Measurements from ENCODE around the gene ELOVL2. TPM values are rescaled to one million over a fixed set of nuclear protein-coding genes. Genes with fewer than 3 reads are reported as not detected.

ELOVL2 gene
- total and polyA plus RNA-seq, 2 experiments from 2014 or later: 0.06 TPM; not detected in 1

GRCh38 chr6:10970731-10971130 lies 73.4 kb downstream of the ELOVL2 start:
- DNase-seq (ENCODE audit: low read depth in 1 of 2, low spot score in 1 of 2): no peak
- no peak overlapping the region for H3K4me3 ChIP-seq
- H3K36me3 ChIP-seq: no peaks in the 10 kb centered on the region
- H3K9me3 ChIP-seq (ENCODE audit: low read depth): no peaks in the 10 kb centered on the region
- no peaks in the 10 kb centered on the region for H3K27me3 ChIP-seq
- H3K4me1 ChIP-seq (ENCODE audit: low read depth): no peaks in the 10 kb centered on the region
- no peak overlapping the region for H3K27ac ChIP-seq
- TF ChIP-seq CTCF (IDR thresholded peaks at IDR 0.05; ENCODE audit: low read depth, low read length): no peak

- Histone ChIP-seq H3K9me3 (ENCODE audit: low read depth) (no peaks in the 10 kb centered on the region), H3K27me3 (no peaks in the 10 kb centered on the region), H3K4me3 (no peak overlapping the region), H3K4me1 (ENCODE audit: low read depth) (no peaks in the 10 kb centered on the region), H3K36me3 (no peaks in the 10 kb centered on the region), H3K27ac (no peak overlapping the region)
- DNase-seq (ENCODE audit: low read depth in 1 of 2, low spot score in 1 of 2): peak in 1 of 2 donors; percentile 76
- TF ChIP-seq CTCF (IDR thresholded peaks at IDR 0.05; ENCODE audit: low read depth, low read length): no peak
Observed at GRCh38 chr6:10968776-10969175, 75.3 kb downstream of the ELOVL2 start.

DNA sequence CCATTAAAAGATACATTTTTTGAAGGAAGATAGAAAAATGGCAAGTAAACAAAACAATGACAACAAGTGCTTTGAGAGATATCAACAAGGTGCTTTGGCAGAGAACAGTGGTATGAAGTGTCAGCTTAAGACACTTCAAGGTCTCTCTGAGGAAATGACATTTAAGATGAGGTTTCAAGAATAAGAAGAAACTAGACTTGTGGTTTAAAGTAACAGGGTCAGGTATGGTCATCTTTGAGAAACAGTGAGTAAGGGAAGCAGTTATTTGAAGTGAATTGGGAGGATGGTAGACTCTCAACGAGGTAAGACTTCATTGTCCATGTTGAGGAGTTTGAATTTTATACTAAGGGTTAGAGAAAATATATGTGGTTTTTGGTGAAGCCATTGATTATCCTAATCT lies 79.4 kb downstream of the ELOVL2 start:
- no peak overlapping the region for H3K27ac ChIP-seq
- H3K9me3 ChIP-seq (ENCODE audit: low read depth): no peaks in the 10 kb centered on the region
- no peak for TF ChIP-seq CTCF (IDR thresholded peaks at IDR 0.05; ENCODE audit: low read depth, low read length)
- H3K27me3 ChIP-seq: no peaks in the 10 kb centered on the region
- no peaks in the 10 kb centered on the region for H3K36me3 ChIP-seq
- DNase-seq (ENCODE audit: low read depth in 1 of 2, low spot score in 1 of 2): no peak
- no peaks in the 10 kb centered on the region for H3K4me1 ChIP-seq (ENCODE audit: low read depth)
- H3K4me3 ChIP-seq: no peak overlapping the region

- H3K9me3 ChIP-seq (ENCODE audit: low read depth): no peaks in the 10 kb centered on the region
- peak in 1 of 2 donors; percentile 9 for DNase-seq (ENCODE audit: low read depth in 1 of 2, low spot score in 1 of 2)
- no peak for TF ChIP-seq CTCF (IDR thresholded peaks at IDR 0.05; ENCODE audit: low read depth, low read length)
- no peak overlapping the region for H3K4me3 ChIP-seq
- H3K36me3 ChIP-seq: no peaks in the 10 kb centered on the region
- H3K27me3 ChIP-seq: no peaks in the 10 kb centered on the region
- no peaks in the 10 kb centered on the region for H3K4me1 ChIP-seq (ENCODE audit: low read depth)
- no peak overlapping the region for H3K27ac ChIP-seq
Observed at GRCh38 chr6:10963113-10963512, 81.0 kb downstream of the ELOVL2 start.

- Histone ChIP-seq H3K4me1 (ENCODE audit: low read depth) (no peaks in the 10 kb centered on the region), H3K9me3 (ENCODE audit: low read depth) (no peaks in the 10 kb centered on the region), H3K27me3 (no peaks in the 10 kb centered on the region), H3K27ac (no peak overlapping the region), H3K4me3 (no peak overlapping the region), H3K36me3 (no peaks in the 10 kb centered on the region)
- no peak for TF ChIP-seq CTCF (IDR thresholded peaks at IDR 0.05; ENCODE audit: low read depth, low read length)
- peak in 1 of 2 donors; percentile 90 for DNase-seq (ENCODE audit: low read depth in 1 of 2, low spot score in 1 of 2)
Observed at GRCh38 chr6:10962673-10963072, 81.4 kb downstream of the ELOVL2 start.

DNA sequence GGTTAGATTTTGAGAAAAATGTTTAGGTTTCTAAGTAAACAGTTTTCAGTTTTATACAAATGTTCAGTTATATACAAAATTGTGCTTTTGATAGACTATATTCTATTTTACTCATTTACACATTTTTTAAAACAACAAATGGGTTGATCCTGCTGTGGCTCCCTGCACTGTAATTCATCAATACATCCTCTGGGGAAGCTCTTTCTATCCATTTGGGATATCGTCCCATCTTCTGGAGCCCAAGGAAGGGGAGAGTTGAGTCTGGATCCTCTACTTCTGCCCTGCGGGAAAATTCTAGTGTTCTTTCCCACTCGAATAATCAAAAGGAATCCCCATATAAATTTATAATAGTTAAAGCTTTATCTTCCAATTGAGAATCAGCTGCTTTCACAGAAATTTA lies 82.3 kb downstream of the ELOVL2 start:
- no peak for TF ChIP-seq CTCF (IDR thresholded peaks at IDR 0.05; ENCODE audit: low read depth, low read length)
- no peak for DNase-seq (ENCODE audit: low read depth in 1 of 2, low spot score in 1 of 2)
- Histone ChIP-seq H3K36me3 (no peaks in the 10 kb centered on the region), H3K4me1 (ENCODE audit: low read depth) (no peaks in the 10 kb centered on the region), H3K4me3 (no peak overlapping the region), H3K9me3 (ENCODE audit: low read depth) (no peaks in the 10 kb centered on the region), H3K27me3 (no peaks in the 10 kb centered on the region), H3K27ac (no peak overlapping the region)

Measured in cardiac muscle cell (in vitro differentiated cells and primary cell).